IMR-90 (cell line): ENCODE measurements around the gene MYH6. TPM values are rescaled to one million over a fixed set of nuclear protein-coding genes. Genes with fewer than 3 reads are reported as not detected.

ENCODE experiments used
- ATAC-seq: fragments of 200-7000 bp; cut with Tn5 transposase; 2 replicates; pipeline ENCODE4 v1.9.1; 2020; ENCODE audit warnings: low read depth, mild to moderate bottlenecking, moderate library complexity
- BruUV-seq: library from RNA; stranded (reverse); fragments of 400-500 nt; replicated peaks from 2 replicates; lab custom pipeline; 2021; lab: Mats Ljungman, UMichigan
- CTCF ChIA-PET: fragments of 300-600 bp; formaldehyde crosslinking; extraction: SDS; loops from one replicate; lab custom pipeline; 2021; ENCODE audit warnings: antibody characterized with exemption; lab: Yijun Ruan, JAX
- POLR2A ChIA-PET: fragments of 300-600 bp; sonication (Branson Sonifier 250); formaldehyde crosslinking; loops from one replicate; lab custom pipeline; 2022; ENCODE audit warnings: antibody characterized with exemption; ENCODE audit not compliant: unreplicated experiment; lab: Charles Lee
- DNase-seq: peaks from one replicate; pipeline ENCODE4 v3.0.0; 2013
- H2AFZ ChIP-seq: replicated peaks from 2 replicates; pipeline ENCODE3; 2013; ENCODE audit warnings: low read length, mild to moderate bottlenecking; ENCODE audit not compliant: poor library complexity
- H2AK5ac ChIP-seq: 2 replicates; pipeline ENCODE4 v1.6.1; 2013; ENCODE audit warnings: low read depth, low read length, inconsistent platforms
- H2AK9ac ChIP-seq: replicated peaks from 2 replicates; pipeline ENCODE3; 2013; ENCODE audit warnings: mild to moderate bottlenecking, low read depth, low read length, moderate library complexity; ENCODE audit not compliant: poor library complexity
- H2BK120ac ChIP-seq: 2 replicates; pipeline ENCODE4 v1.6.1; 2013; ENCODE audit warnings: low read depth, low read length, inconsistent platforms
- H2BK15ac ChIP-seq: 3 replicates; pipeline ENCODE4 v1.6.1; 2013; ENCODE audit warnings: low read depth, low read length, inconsistent platforms
- H2BK20ac ChIP-seq: 2 replicates; pipeline ENCODE4 v1.6.1; 2013; ENCODE audit warnings: low read depth, mild to moderate bottlenecking, inconsistent platforms, low read length, moderate library complexity
- H2BK5ac ChIP-seq: 2 replicates; pipeline ENCODE4 v1.6.1; 2013; ENCODE audit warnings: mild to moderate bottlenecking, low read depth, low read length, inconsistent platforms; ENCODE audit not compliant: poor library complexity, severe bottlenecking
- H3K14ac ChIP-seq: replicated peaks from 2 replicates; pipeline ENCODE4 v1.6.1; 2013; ENCODE audit warnings: low read depth, low read length, inconsistent platforms
- H3K18ac ChIP-seq: 2 replicates; pipeline ENCODE4 v1.6.1; 2013; ENCODE audit warnings: low read depth, low read length, control low read depth
- H3K23ac ChIP-seq: 2 replicates; pipeline ENCODE4 v1.6.1; 2013; ENCODE audit warnings: low read depth, low read length, inconsistent platforms
- H3K27ac ChIP-seq: 2 replicates; pipeline ENCODE4 v1.5.1; 2013; ENCODE audit warnings: mild to moderate bottlenecking, control low read depth, low read length; ENCODE audit not compliant: insufficient read depth
- H3K27me3 ChIP-seq: 2 replicates; pipeline ENCODE4 v1.6.1; 2013; ENCODE audit warnings: low read length; ENCODE audit not compliant: control insufficient read depth, insufficient read depth
- H3K36me3 ChIP-seq: 2 replicates; pipeline ENCODE4 v1.6.1; 2013; ENCODE audit warnings: low read length, mixed read lengths; ENCODE audit not compliant: control insufficient read depth, insufficient read depth
- H3K4ac ChIP-seq: 2 replicates; pipeline ENCODE4 v1.6.1; 2013; ENCODE audit warnings: low read depth, low read length, inconsistent platforms
- H3K4me1 ChIP-seq: 2 replicates; pipeline ENCODE4 v1.6.1; 2013; ENCODE audit warnings: low read length, mixed read lengths; ENCODE audit not compliant: control insufficient read depth, insufficient read depth
- H3K4me2 ChIP-seq: 2 replicates; pipeline ENCODE4 v1.6.1; 2013; ENCODE audit warnings: low read depth, mild to moderate bottlenecking, control low read depth, low read length, moderate library complexity
- H3K4me3 ChIP-seq: 2 replicates; pipeline ENCODE4 v1.5.1; 2013; ENCODE audit warnings: low read depth, mild to moderate bottlenecking, control low read depth, low read length, moderate library complexity; ENCODE audit not compliant: insufficient read depth
- H3K56ac ChIP-seq: 2 replicates; pipeline ENCODE4 v1.6.1; 2013; ENCODE audit warnings: low read length, inconsistent platforms; ENCODE audit not compliant: insufficient read depth; ENCODE audit errors: extremely low read depth
- H3K79me1 ChIP-seq, 2 experiments: 2 replicates each; pipeline ENCODE4 v1.6.1; 2013; ENCODE audit warnings: low read length in 2 of 2, inconsistent platforms in 1 of 2, low read depth in 1 of 2
- H3K9ac ChIP-seq: 2 replicates; pipeline ENCODE4 v1.6.1; 2013; ENCODE audit warnings: low read depth, low read length, control low read depth
- H3K9me1 ChIP-seq: 2 replicates; pipeline ENCODE4 v1.6.1; 2013; ENCODE audit warnings: low read length, inconsistent platforms; ENCODE audit not compliant: insufficient read depth
- H3K9me3 ChIP-seq: 2 replicates; pipeline ENCODE4 v1.6.1; 2013; ENCODE audit warnings: low read length; ENCODE audit not compliant: control insufficient read depth, insufficient read depth
- H4K20me1 ChIP-seq: 2 replicates; pipeline ENCODE4 v1.6.1; 2013; ENCODE audit warnings: low read length, inconsistent platforms; ENCODE audit not compliant: insufficient read depth
- H4K5ac ChIP-seq: 2 replicates; pipeline ENCODE4 v1.6.1; 2013; ENCODE audit warnings: mild to moderate bottlenecking, low read depth, low read length, control low read depth
- H4K8ac ChIP-seq, 2 experiments: 2 replicates each; pipeline ENCODE4 v1.6.1; 2013; ENCODE audit warnings: low read depth in 2 of 2, low read length in 2 of 2, control low read depth in 1 of 2, inconsistent platforms in 1 of 2
- H4K91ac ChIP-seq: 2 replicates; pipeline ENCODE4 v1.6.1; 2013; ENCODE audit warnings: low read depth, low read length, inconsistent platforms; ENCODE audit not compliant: insufficient read depth
- NFE2L2 ChIP-seq: fragments of 150-350 bp; IDR thresholded peaks from 2 replicates; pipeline ENCODE4 v1.6.1; 2016; ENCODE audit warnings: low read depth, mild to moderate bottlenecking, low read length
- RFX5 ChIP-seq: IDR thresholded peaks from 2 replicates; pipeline ENCODE4 v1.8.0; 2012; ENCODE audit warnings: low read depth, mild to moderate bottlenecking, low read length, moderate library complexity
- SMC3 ChIP-seq: fragments of 150-350 bp; IDR thresholded peaks from 2 replicates; pipeline ENCODE4 v1.6.1; 2016; ENCODE audit warnings: low read depth, mild to moderate bottlenecking, antibody characterized with exemption, low read length, moderate library complexity
- WGBS, 2 experiments: methylation state at CpG; one replicate each; pipeline versions ENCODE4 v1.1.5 to v1.1.7; 2013; ENCODE audit warnings: missing lambda C conversion rate in 2 of 2; ENCODE audit not compliant: insufficient read length in 1 of 2; ENCODE audit errors: extremely low coverage in 2 of 2; 5-methylcytosine and 5-hydroxymethylcytosine counted together
- dilution Hi-C: fragments of 300-500 bp; cut with HindIII; formaldehyde crosslinking; loops from one replicate; pipeline ENCODE4 v1.14.3; 2018; ENCODE audit warnings: low sequenced_read_pairs; ENCODE audit not compliant: unreplicated experiment
- in situ Hi-C: fragments of 300-500 bp; cut with MboI; formaldehyde crosslinking; loops from 3 replicates; pipeline ENCODE4 v1.14.3; 2019; ENCODE audit warnings: low sequenced_read_pairs, inconsistent platforms, mixed read lengths
- intact Hi-C: fragments of 100-400 bp; cut with micrococcal nuclease; formaldehyde crosslinking; loops from 2 replicates; pipeline ENCODE4 v1.10.0; 2022
- polyA plus RNA-seq, 3 experiments: library from polyadenylated mRNA; depleted of rRNA; stranded (reverse); fragments of >200 nt; gene quantifications; 2 replicates each; pipeline ENCODE4 v1.2.3, GENCODE V29; 2012; ENCODE audit warnings: low replicate concordance in 1 of 3
- total RNA-seq: library from RNA; depleted of rRNA; stranded (reverse); fragments of >200 nt; gene quantifications from 2 replicates; pipeline ENCODE4 v1.2.3, GENCODE V29; 2012

MYH6 gene
- total and polyA plus RNA-seq, 2 of the 4 experiments (the other 2 are of a cell fraction) = not detected

DNA sequence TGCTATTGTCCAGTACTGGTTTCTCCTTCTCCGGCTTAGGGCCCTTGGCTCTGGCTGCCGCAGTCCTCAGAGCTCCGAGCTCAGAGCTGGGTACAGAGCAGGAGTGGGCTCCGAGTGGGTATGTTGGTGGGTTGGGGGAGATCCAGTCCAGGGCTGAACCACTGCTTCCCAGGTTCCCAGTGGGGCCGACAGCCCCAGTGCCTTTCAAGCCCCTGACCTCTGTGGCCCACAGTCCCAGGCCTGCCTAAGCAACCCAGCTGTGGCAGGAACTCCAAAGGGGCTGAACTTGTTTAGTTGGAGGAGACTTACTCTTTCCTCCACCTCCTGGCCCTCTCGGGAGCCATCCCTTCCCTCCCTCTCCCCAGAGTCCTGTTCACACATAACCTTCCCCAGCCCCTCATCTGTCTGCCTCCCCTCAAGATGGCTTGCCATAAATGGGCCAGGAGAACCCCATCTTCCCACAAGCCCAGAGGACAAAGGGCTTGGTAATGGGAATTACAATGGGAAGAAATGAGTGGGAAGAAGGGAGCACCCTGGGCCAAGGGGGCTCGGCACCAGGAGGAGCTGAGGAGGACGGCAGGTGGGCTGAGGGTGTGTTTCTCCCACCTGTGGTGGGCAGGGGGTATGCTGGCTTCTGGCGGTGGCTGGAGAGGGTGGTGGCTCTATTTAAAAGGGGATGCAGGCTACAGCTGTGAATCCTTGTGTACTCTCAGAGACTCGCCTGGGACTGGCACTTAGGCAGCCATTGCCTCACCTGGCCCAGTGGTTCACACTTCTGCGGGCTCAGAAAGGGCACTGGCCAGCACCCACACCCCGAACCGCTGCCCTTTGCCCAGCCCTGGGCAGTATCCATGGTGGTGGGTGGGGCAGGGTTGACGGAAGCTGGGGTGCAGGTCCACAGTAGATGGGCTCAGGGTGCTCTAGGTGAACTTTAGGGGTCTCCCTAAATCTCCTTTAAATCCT is 3.8 kb upstream of the MYH6 start:
- H3K36me3 ChIP-seq = no peaks in the 10 kb centered on the region
- H2AFZ ChIP-seq = no peak overlapping the region
- H4K8ac ChIP-seq = no peak overlapping the region
- H3K27me3 ChIP-seq = peaks cover 41% of the 10 kb centered on the region
- no peak overlapping the region for H2BK15ac ChIP-seq
- no peak overlapping the region for H4K5ac ChIP-seq
- no peak overlapping the region for H3K4me2 ChIP-seq
- H2AK9ac ChIP-seq = no peak overlapping the region
- H3K4me1 ChIP-seq = no peaks in the 10 kb centered on the region
- H3K9me1 ChIP-seq = no peaks in the 10 kb centered on the region
- no peak overlapping the region for H3K27ac ChIP-seq
- BruUV-seq = no TSS peak
- no peaks in the 10 kb centered on the region for H4K20me1 ChIP-seq
- H3K56ac ChIP-seq = no peak overlapping the region
- DNase-seq = no peak
- ATAC-seq = no peak
- intact Hi-C loops = no loop called here
- no peak overlapping the region for H2BK20ac ChIP-seq
- POLR2A ChIA-PET = no interaction called here
- no peak overlapping the region for H3K18ac ChIP-seq
- H3K9ac ChIP-seq = no peak overlapping the region
- no peak overlapping the region for H3K4ac ChIP-seq
- no peak overlapping the region for H3K14ac ChIP-seq
- CTCF ChIA-PET = interaction anchor here (1.0 kb wide), 1 partner anchor 15 kb away, joined by 3 read pairs; no protein-coding TSS in a partner anchor
- H3K79me1 ChIP-seq = no peaks in the 10 kb centered on the region
- no peak overlapping the region for H2BK5ac ChIP-seq
- dilution Hi-C loops = no loop called here
- no peak overlapping the region for H2AK5ac ChIP-seq
- H3K9me3 ChIP-seq = no peaks in the 10 kb centered on the region
- no peak overlapping the region for H2BK120ac ChIP-seq
- no peak overlapping the region for H4K91ac ChIP-seq
- TF ChIP-seq SMC3 (no peak), NFE2L2 (no peak), RFX5 (no peak)
- WGBS, 2 experiments = 71% methylated on average over 5 of the region's 14 CpGs; no CpG with 5 or more reads in 1 of the 2 experiments
- in situ Hi-C loops = no loop called here
- H3K23ac ChIP-seq = no peak overlapping the region
- H3K4me3 ChIP-seq = no peak overlapping the region
